GM19025 (cell line): ENCODE measurements around the gene MAP3K5.
"Not testable (repeated sequence)": the region's sequence is repeated elsewhere in the genome, so short reads cannot be mapped to it uniquely, and the experiment has no call there.

ENCODE experiments used
- ATAC-seq: cut with Tn5 transposase; IDR thresholded peaks from one replicate; pipeline ENCODE4 v1.9.1; 2021; ENCODE audit warnings: mild to moderate bottlenecking, low read depth, moderate library complexity; ENCODE audit not compliant: unreplicated experiment

The MAP3K5 gene, protein sequence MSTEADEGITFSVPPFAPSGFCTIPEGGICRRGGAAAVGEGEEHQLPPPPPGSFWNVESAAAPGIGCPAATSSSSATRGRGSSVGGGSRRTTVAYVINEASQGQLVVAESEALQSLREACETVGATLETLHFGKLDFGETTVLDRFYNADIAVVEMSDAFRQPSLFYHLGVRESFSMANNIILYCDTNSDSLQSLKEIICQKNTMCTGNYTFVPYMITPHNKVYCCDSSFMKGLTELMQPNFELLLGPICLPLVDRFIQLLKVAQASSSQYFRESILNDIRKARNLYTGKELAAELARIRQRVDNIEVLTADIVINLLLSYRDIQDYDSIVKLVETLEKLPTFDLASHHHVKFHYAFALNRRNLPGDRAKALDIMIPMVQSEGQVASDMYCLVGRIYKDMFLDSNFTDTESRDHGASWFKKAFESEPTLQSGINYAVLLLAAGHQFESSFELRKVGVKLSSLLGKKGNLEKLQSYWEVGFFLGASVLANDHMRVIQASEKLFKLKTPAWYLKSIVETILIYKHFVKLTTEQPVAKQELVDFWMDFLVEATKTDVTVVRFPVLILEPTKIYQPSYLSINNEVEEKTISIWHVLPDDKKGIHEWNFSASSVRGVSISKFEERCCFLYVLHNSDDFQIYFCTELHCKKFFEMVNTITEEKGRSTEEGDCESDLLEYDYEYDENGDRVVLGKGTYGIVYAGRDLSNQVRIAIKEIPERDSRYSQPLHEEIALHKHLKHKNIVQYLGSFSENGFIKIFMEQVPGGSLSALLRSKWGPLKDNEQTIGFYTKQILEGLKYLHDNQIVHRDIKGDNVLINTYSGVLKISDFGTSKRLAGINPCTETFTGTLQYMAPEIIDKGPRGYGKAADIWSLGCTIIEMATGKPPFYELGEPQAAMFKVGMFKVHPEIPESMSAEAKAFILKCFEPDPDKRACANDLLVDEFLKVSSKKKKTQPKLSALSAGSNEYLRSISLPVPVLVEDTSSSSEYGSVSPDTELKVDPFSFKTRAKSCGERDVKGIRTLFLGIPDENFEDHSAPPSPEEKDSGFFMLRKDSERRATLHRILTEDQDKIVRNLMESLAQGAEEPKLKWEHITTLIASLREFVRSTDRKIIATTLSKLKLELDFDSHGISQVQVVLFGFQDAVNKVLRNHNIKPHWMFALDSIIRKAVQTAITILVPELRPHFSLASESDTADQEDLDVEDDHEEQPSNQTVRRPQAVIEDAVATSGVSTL (N-terminal part only)

GRCh38 chr6:136792410-136793262 is at the start of gene MAP3K5:
Gene MAP3K5, minus strand, starts transcription at chr6:136792477. Its CDS starts 320 bp downstream, at chr6:136792157.
- peak; percentile 56 for ATAC-seq

DNA sequence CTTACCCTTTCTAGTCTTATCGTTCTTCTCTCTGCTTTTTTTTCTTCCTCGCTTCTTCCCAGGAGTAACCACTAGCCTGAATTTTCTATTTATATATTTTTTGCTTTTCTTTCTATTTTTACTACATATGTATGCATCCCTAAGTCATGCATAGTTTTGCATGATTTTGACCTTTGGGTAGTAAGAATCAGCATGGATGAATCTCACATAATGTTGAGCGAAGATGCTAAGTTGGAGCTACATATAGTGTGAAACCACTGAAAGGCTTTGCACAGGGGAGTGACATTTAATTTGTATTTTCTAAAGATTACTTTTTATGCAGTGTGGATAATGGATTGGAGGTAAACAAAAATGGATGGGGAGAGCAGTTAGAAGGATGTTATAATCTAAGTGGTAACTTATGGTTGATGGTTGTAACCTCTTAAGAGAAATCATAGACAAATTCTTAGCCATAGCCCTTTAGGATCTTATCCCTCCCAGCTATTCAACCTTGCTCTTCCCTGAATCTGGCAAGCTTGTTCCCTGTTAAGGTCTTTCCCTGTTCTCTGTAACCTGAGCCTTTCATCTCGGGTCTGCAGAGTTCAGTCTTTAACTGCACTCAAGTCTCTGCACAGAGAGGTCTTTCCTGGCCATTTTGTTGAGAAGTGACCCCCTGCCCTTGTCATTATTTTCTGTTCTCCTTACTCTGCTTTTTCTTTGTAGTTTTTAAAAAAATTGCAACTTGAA is 48.2 kb upstream of the MAP3K5 start:
- ATAC-seq, result no peak

- no peak for ATAC-seq
Measured at GRCh38 chr6:136831873-136832562, 39.7 kb upstream of the MAP3K5 start.

DNA sequence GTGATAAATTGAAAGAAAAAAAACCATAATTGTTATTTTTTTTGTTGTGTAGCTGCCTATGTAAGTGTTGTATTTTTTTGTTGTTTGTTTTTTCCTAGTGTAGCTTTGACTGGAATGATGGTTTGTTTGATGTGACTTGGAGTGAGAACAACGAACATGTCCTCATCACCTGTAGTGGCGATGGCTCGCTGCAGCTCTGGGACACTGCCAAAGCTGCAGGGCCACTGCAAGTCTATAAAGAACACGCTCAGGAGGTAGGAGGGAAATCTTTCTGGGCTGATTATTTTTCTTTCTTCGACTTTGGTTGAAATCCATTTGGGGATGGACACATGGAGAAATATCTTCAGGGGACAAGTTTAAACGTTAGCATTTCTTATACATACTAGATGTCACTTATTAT is 33.9 kb upstream of the MAP3K5 start:
- no peak for ATAC-seq

DNA sequence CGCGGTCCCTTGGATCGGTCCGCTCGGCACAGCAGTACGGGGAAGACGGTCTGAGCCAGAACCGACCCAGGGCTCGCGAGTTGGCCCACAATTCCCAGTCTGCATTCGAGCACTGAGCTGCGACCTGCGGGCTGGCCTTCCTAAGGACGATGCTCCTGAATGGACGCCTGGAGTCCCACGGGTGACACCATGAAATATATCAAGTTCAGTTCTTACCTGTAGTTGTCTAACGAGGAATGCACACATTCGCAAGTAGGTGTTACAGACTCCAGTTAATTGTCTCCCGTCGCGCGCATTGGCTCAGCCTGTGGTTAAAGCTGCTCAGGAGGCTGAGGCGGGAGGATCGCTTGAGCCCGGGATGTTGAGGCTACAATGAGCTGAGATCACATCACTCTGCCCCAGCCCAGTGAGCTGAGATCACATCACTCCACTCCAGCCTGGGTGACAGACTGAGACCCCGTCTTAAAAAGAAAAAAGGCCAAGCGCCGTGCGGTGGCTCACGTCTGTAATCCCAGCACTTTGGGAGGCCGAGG is 30.9 kb upstream of the MAP3K5 start:
- ATAC-seq, result no peak

DNA sequence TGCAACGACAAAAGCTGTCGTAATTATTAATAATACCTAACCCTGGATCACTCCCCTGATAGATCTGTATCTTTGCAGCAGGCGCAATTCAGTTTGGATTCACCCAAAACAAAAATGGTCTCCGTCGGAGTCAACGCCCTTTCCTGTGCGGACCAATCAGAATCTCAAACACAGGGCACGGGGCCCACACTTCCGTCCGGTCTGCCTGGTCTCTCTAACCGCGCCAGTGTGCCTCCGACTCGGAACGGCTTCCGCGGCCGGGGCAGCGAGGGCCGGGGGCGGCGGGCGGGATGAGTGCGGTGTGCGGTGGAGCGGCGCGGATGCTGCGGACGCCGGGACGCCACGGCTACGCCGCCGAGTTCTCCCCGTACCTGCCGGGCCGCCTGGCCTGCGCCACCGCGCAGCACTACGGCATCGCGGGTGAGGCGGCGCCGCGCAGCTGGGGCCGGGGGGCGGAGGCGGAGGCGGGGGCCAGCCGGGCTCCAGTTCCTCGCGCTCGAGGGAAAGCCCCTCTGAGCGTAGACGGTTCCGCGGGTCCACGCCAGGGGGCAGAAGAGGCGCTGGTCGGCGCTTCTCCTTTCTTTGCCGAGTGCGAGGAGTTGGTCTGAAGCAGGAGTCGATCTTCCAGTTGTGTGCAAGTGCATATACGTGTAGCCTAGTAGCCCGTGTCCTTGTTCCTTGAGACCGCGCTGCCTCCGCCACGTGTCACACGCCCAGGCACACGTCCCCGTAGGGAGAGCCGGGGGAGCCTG is 30.3 kb upstream of the MAP3K5 start, which contains the start of gene PEX7:
TSS of gene PEX7 (plus strand) at position 217 of the 752 bp plus-strand sequence. CDS start at position 291, 74 bp downstream.
- peak; percentile 97 for ATAC-seq

DNA sequence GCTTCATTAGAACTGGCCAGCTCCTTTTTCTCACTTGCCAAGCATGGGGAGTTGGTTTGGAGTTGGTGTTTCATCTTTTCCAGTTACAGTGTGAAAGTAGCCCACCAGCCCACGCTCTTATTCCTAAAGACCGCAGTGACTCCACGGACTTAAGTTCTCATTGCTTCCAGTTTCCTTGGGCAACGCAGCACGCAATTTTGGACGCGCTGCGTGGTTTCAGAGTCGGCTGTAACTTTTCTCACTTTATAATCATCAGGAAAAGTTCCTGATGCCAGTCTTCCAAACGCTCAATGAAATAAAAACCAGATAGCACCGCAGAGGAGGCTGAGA is 29.7 kb upstream of the MAP3K5 start:
- ATAC-seq, result peak; percentile 1

DNA sequence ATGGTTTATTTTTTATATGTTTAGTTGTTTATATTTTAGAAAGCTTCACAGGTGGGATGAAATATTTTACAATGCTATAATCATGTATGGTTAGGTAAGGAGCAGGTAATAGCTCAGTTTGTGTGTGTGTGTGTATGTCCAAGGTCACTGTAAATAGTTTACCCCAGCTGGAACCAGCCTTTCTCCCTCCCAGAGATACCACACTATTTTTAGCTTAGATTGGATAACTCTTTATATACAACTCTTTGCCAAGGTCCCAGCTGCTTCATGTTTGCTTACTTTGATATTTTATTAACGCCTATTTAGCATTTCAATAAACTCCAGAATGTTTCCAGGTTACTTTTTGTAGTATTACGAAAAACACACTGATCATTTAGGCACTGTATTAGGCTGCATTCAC is 28.3 kb upstream of the MAP3K5 start:
- no peak for ATAC-seq

- no peak for ATAC-seq
Measured at GRCh38 chr6:136816656-136817055, 24.4 kb upstream of the MAP3K5 start.

GRCh38 chr6:136815608-136816007 is 23.3 kb upstream of the MAP3K5 start:
- not testable (repeated sequence) for ATAC-seq

GRCh38 chr6:136812174-136812573 is 19.9 kb upstream of the MAP3K5 start:
- no peak for ATAC-seq

DNA sequence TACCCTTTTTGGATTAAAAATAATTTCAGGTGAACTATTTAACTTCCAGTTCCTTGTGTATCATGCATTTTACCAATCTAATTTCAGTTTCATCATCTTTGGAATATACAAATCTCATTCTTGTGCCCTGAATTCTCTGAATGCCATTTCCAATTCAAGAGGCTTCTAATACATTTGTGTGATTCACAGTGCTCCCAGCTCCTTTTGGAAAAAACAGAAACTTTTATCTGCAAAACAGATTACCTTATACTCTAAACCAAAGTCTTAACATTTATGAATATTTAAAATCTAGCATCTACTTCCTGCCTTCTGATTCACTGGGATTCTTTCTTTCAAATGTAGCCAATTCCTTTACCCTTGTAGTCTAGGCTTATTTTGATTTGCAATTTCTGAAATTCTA is 19.0 kb upstream of the MAP3K5 start:
- ATAC-seq, result no peak

DNA sequence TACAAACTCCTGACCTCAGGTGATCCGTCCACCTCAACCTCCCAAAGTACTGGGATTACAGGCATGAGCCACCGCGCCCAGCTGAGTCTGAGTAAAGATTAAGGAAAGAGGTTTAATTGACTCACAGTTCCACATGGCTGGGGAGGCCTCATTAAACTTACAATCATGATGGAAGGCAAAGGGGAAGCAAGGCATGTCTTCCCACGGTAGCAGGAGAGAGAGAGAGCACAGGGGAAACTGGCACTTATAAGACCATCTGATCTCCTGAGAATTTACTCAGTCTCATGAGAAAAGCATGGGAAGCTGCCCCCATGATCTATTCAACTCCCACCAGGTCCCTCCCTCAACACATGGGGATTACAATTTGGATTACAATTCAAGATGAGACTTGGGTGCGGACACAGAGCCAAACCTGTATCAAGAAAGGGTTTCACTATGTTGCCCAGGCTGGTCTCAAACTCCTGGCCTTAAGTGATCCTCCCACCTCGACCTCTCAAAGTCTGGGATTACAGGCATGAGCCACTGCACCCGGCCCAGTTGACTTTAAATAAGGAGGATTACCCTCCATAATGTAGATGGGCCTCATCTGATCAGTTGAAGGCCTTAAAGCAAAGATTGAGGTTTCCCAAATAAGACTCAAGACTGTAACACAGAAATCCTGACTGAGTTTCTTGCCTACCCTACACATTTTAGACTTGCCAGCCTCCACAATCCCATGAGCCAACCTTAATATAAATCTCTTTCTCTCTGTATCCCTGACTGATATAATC is 17.0 kb upstream of the MAP3K5 start:
- no peak for ATAC-seq

GRCh38 chr6:136803608-136804007 is 11.3 kb upstream of the MAP3K5 start:
- no peak for ATAC-seq

- no peak for ATAC-seq
Measured at GRCh38 chr6:136801581-136801980, 9.3 kb upstream of the MAP3K5 start.

- no peak for ATAC-seq
Measured at GRCh38 chr6:136798044-136798443, 5.8 kb upstream of the MAP3K5 start.

- no peak for ATAC-seq
Measured at GRCh38 chr6:136795996-136796395, 3.7 kb upstream of the MAP3K5 start.
